NB4 (cell line): Measurements from ENCODE around the gene ADAMTS13.

Experiments used
- CTCF ChIP-seq: IDR thresholded peaks from one replicate; pipeline ENCODE4 v1.5.1; 2012; ENCODE audit warnings: low read depth, low read length
- MYC ChIP-seq: IDR thresholded peaks from 2 replicates; pipeline ENCODE4 v1.6.1; 2011; ENCODE audit warnings: low read depth, low read length

- TF ChIP-seq CTCF (no peak), MYC (no peak)
These were observed 7.5 kb downstream of the ADAMTS13 start for GRCh38 chr9:133429641-133430161.
